T-helper 1 cell treated with Interleukin-12 subunit alpha and Interleukin-12 subunit beta and Interleukin-4 antibody, amounts not matched to agents 30 μg/mL and 1 μg/mL, for 36 hours (primary cell): ENCODE results near the gene FES.
"Not testable (repeated sequence)": the region's sequence is repeated elsewhere in the genome, so short reads cannot be mapped to it uniquely, and the experiment has no call there.

ENCODE experiments used
- H3K27ac Mint-ChIP-seq: one replicate; pipeline ENCODE4 v1.8.0; 2021; ENCODE audit warnings: mild to moderate bottlenecking, mixed read lengths
- H3K27me3 Mint-ChIP-seq: one replicate; pipeline ENCODE4 v1.8.0; 2021; ENCODE audit warnings: low read depth, mixed read lengths
- H3K36me3 Mint-ChIP-seq: one replicate; pipeline ENCODE4 v1.8.0; 2021; ENCODE audit warnings: low read depth, mixed read lengths
- H3K4me1 Mint-ChIP-seq: one replicate; pipeline ENCODE4 v1.8.0; 2021; ENCODE audit warnings: low read depth, mixed read lengths
- H3K4me3 Mint-ChIP-seq: one replicate; pipeline ENCODE4 v1.8.0; 2021; ENCODE audit warnings: mild to moderate bottlenecking, moderate library complexity, mixed read lengths
- H3K9me3 Mint-ChIP-seq: one replicate; pipeline ENCODE4 v1.8.0; 2021; ENCODE audit warnings: mixed read lengths

FES gene

GRCh38 chr15:90902840-90903732 is 18.8 kb downstream of the FES start, which contains the start of gene MAN2A2:
Gene MAN2A2 (plus strand): TSS chr15:90903302. CDS start chr15:90904208, 906 bp downstream.
- H3K9me3 Mint-ChIP-seq = no peaks in the 10 kb centered on the region
- H3K4me1 Mint-ChIP-seq = peaks cover 39% of the 10 kb centered on the region
- peaks cover 31% of the 10 kb centered on the region for H3K36me3 Mint-ChIP-seq
- H3K4me3 Mint-ChIP-seq = peak within 1 kb of the TSS; percentile 89
- no peaks in the 10 kb centered on the region for H3K27me3 Mint-ChIP-seq
- peak within 1 kb of the TSS; percentile 87 for H3K27ac Mint-ChIP-seq

- Mint-ChIP-seq H3K4me1 (peaks cover 39% of the 10 kb centered on the region), H3K36me3 (peaks cover 32% of the 10 kb centered on the region), H3K27ac (peak overlapping the region; percentile 87), H3K4me3 (peak overlapping the region; percentile 89), H3K9me3 (no peaks in the 10 kb centered on the region), H3K27me3 (no peaks in the 10 kb centered on the region)
Measured at GRCh38 chr15:90903733-90904536, 19.6 kb downstream of the FES start.

- Mint-ChIP-seq H3K4me1 (peaks cover 36% of the 10 kb centered on the region), H3K4me3 (peak overlapping the region; percentile 54), H3K27ac (no peak overlapping the region), H3K36me3 (peaks cover 33% of the 10 kb centered on the region), H3K27me3 (no peaks in the 10 kb centered on the region), H3K9me3 (no peaks in the 10 kb centered on the region)
Measured at GRCh38 chr15:90904746-90905145, 20.4 kb downstream of the FES start.

- H3K27ac Mint-ChIP-seq = peak overlapping the region; percentile 62
- H3K27me3 Mint-ChIP-seq = no peaks in the 10 kb centered on the region
- no peaks in the 10 kb centered on the region for H3K9me3 Mint-ChIP-seq
- peak overlapping the region; percentile 44 for H3K4me3 Mint-ChIP-seq
- H3K36me3 Mint-ChIP-seq = peaks cover 35% of the 10 kb centered on the region
- peaks cover 34% of the 10 kb centered on the region for H3K4me1 Mint-ChIP-seq
Measured at GRCh38 chr15:90905306-90906180, 21.2 kb downstream of the FES start.

GRCh38 chr15:90906181-90906849 is 22.0 kb downstream of the FES start:
- Mint-ChIP-seq H3K36me3 (peaks cover 37% of the 10 kb centered on the region), H3K27me3 (no peaks in the 10 kb centered on the region), H3K4me3 (no peak overlapping the region), H3K4me1 (peaks cover 31% of the 10 kb centered on the region), H3K27ac (no peak overlapping the region), H3K9me3 (no peaks in the 10 kb centered on the region)

- H3K27me3 Mint-ChIP-seq = no peaks in the 10 kb centered on the region
- no peaks in the 10 kb centered on the region for H3K9me3 Mint-ChIP-seq
- H3K4me1 Mint-ChIP-seq = peaks cover 22% of the 10 kb centered on the region
- H3K27ac Mint-ChIP-seq = no peak overlapping the region
- no peak overlapping the region for H3K4me3 Mint-ChIP-seq
- peaks cover 40% of the 10 kb centered on the region for H3K36me3 Mint-ChIP-seq
Measured at GRCh38 chr15:90907051-90907660, 22.9 kb downstream of the FES start.

- no peak overlapping the region for H3K27ac Mint-ChIP-seq
- peaks cover 22% of the 10 kb centered on the region for H3K4me1 Mint-ChIP-seq
- peaks cover 43% of the 10 kb centered on the region for H3K36me3 Mint-ChIP-seq
- H3K9me3 Mint-ChIP-seq = no peaks in the 10 kb centered on the region
- H3K4me3 Mint-ChIP-seq = no peak overlapping the region
- no peaks in the 10 kb centered on the region for H3K27me3 Mint-ChIP-seq
Measured at GRCh38 chr15:90907838-90908507, 23.7 kb downstream of the FES start.

GRCh38 chr15:90909449-90909848 is 25.1 kb downstream of the FES start:
- H3K27ac Mint-ChIP-seq, H3K4me3 Mint-ChIP-seq, H3K9me3 Mint-ChIP-seq, H3K27me3 Mint-ChIP-seq: not testable (repeated sequence)
- Mint-ChIP-seq H3K36me3 (peaks cover 55% of the 10 kb centered on the region), H3K4me1 (peaks cover 14% of the 10 kb centered on the region)

- H3K4me3 Mint-ChIP-seq = no peak overlapping the region
- no peaks in the 10 kb centered on the region for H3K9me3 Mint-ChIP-seq
- no peaks in the 10 kb centered on the region for H3K27me3 Mint-ChIP-seq
- H3K36me3 Mint-ChIP-seq = peaks cover 58% of the 10 kb centered on the region
- H3K27ac Mint-ChIP-seq = no peak overlapping the region
- peaks cover 14% of the 10 kb centered on the region for H3K4me1 Mint-ChIP-seq
Measured at GRCh38 chr15:90909976-90910375, 25.7 kb downstream of the FES start.

GRCh38 chr15:90910441-90911301 is 26.4 kb downstream of the FES start:
- Mint-ChIP-seq H3K27ac (no peak overlapping the region), H3K27me3 (no peaks in the 10 kb centered on the region), H3K4me1 (peaks cover 9% of the 10 kb centered on the region), H3K36me3 (peaks cover 58% of the 10 kb centered on the region), H3K9me3 (no peaks in the 10 kb centered on the region), H3K4me3 (no peak overlapping the region)

GRCh38 chr15:90911302-90911623 is 27.0 kb downstream of the FES start:
- H3K4me3 Mint-ChIP-seq = no peak overlapping the region
- H3K4me1 Mint-ChIP-seq = peaks cover 4% of the 10 kb centered on the region
- H3K27me3 Mint-ChIP-seq = no peaks in the 10 kb centered on the region
- H3K27ac Mint-ChIP-seq = no peak overlapping the region
- peaks cover 53% of the 10 kb centered on the region for H3K36me3 Mint-ChIP-seq
- H3K9me3 Mint-ChIP-seq = no peaks in the 10 kb centered on the region

- Mint-ChIP-seq H3K36me3 (peaks cover 52% of the 10 kb centered on the region), H3K4me3 (no peak overlapping the region), H3K4me1 (peaks cover 4% of the 10 kb centered on the region), H3K27ac (no peak overlapping the region), H3K9me3 (no peaks in the 10 kb centered on the region), H3K27me3 (no peaks in the 10 kb centered on the region)
Measured at GRCh38 chr15:90911906-90912769, 27.8 kb downstream of the FES start.
